ENCODE measurements around the gene GMCL2. TPM values are rescaled to one million over a fixed set of nuclear protein-coding genes. Genes with fewer than 3 reads are reported as not detected.

The GMCL2 gene
- total RNA-seq (2021; ENCODE audit: unreplicated experiment) (not detected), Bru-seq, nascent RNA (not detected), BruChase-seq, experiment 1, labeled RNA remaining after a 6-hour chase (not detected), BruChase-seq, experiment 2, labeled RNA remaining after a 2-hour chase (not detected)
- polyA plus RNA-seq (2012): not detected in 2 replicates
- long read RNA-seq: 0 reads

- no peaks in the 10 kb centered on the region for H3K9me2 ChIP-seq (ENCODE audit: insufficient read depth)
- no peaks in the 10 kb centered on the region for H3K4me1 ChIP-seq (ENCODE audit: control insufficient read depth in 1 of 2, insufficient read depth in 2 of 2, low read length in 2 of 2)
- POLR2A ChIA-PET: no interaction called here
- no peaks in the 10 kb centered on the region for H3K36me3 ChIP-seq (ENCODE audit: control insufficient read depth in 1 of 2, insufficient read depth in 2 of 2, low read length in 2 of 2)
- H4K20me1 ChIP-seq (ENCODE audit: insufficient read depth): no peaks in the 10 kb centered on the region
- no peaks in the 10 kb centered on the region for H3K79me2 ChIP-seq (ENCODE audit: insufficient read depth, low read length)
- intact Hi-C loops (cut with micrococcal nuclease): no loop called here
- CTCF ChIA-PET: interaction anchor here (0.9 kb wide), 1 partner anchor 10 kb away, joined by 3 read pairs; no protein-coding TSS in a partner anchor
- no peaks in the 10 kb centered on the region for H3K9me3 ChIP-seq (ENCODE audit: control insufficient read depth in 1 of 2, insufficient read depth in 1 of 2, low read depth in 1 of 2, low read length in 2 of 2)
- no peak within 1 kb of the TSS for H3K4me2 ChIP-seq (ENCODE audit: low read length)
- no peak within 1 kb of the TSS for H2AFZ ChIP-seq (ENCODE audit: low read depth, low read length, poor library complexity, severe bottlenecking)
- ATAC-seq (no peak), DNase-seq (ENCODE audit: low read depth, low spot score) (no peak)
- RAD21 ChIA-PET (ENCODE audit: low non-redundant PET in 1 of 2, low total read pairs in 2 of 2, uncharacterized antibody in 2 of 2, unreplicated experiment in 2 of 2): no interaction called here
- BruUV-seq (replicated peaks): no TSS peak
- no peak within 1 kb of the TSS for H3K27ac ChIP-seq (ENCODE audit: low read depth, low read length)
- TF ChIP-seq EZH2 (IDR thresholded peaks at IDR 0.05): no peak
- TF ChIP-seq CBX3 (IDR thresholded peaks at IDR 0.05; ENCODE audit: low read depth): no peak
- no peak for TF ChIP-seq SP1 (IDR thresholded peaks at IDR 0.05; ENCODE audit: low read depth)
- no peak for TF ChIP-seq ZFX (IDR thresholded peaks at IDR 0.05)
- no peak for TF ChIP-seq MAX (IDR thresholded peaks at IDR 0.05)
- no peak for TF ChIP-seq YY1 (IDR thresholded peaks at IDR 0.05; ENCODE audit: extremely low read depth, insufficient replicate concordance, low read depth, low read length)
- TF ChIP-seq CEBPB (IDR thresholded peaks at IDR 0.05; ENCODE audit: low read depth): no peak
- no peak for TF ChIP-seq ELF1 (IDR thresholded peaks at IDR 0.05; ENCODE audit: borderline replicate concordance, low read depth)
- no peak for TF ChIP-seq SRF (IDR thresholded peaks at IDR 0.05; ENCODE audit: low read depth)
- no peak for TF ChIP-seq ZNF274 (IDR thresholded peaks at IDR 0.05; ENCODE audit: low read depth, low read length)
- no peak within 1 kb of the TSS for H3K9ac ChIP-seq (ENCODE audit: low read length)
- H3K4me3 ChIP-seq (replicated peaks in 1 of 2; ENCODE audit: low read depth in 1 of 2, low read length in 2 of 2): no peak within 1 kb of the TSS
- H3K27me3 ChIP-seq (ENCODE audit: insufficient read depth, low read length): no peaks in the 10 kb centered on the region
Measured at GRCh38 chr5:178187014-178187413, at the start of gene GMCL2. Gene GMCL2, minus strand, starts transcription at chr5:178187371. Its CDS starts 72 bp downstream, at chr5:178187299.

- H3K4me2 ChIP-seq (ENCODE audit: low read length): no peak overlapping the region
- no peaks in the 10 kb centered on the region for H4K20me1 ChIP-seq (ENCODE audit: insufficient read depth)
- ChIA-PET POLR2A (no interaction called here), RAD21 (ENCODE audit: low non-redundant PET in 1 of 2, low total read pairs in 2 of 2, uncharacterized antibody in 2 of 2, unreplicated experiment in 2 of 2) (no interaction called here), CTCF (no interaction called here)
- no peak for ATAC-seq
- no TSS peak for BruUV-seq (replicated peaks)
- peaks cover 0 to 16% of the 10 kb centered on the region in 2 experiments; a peak in 3 of 4 replicates for H3K4me1 ChIP-seq (ENCODE audit: control insufficient read depth in 1 of 2, insufficient read depth in 2 of 2, low read length in 2 of 2)
- no peak overlapping the region for H3K4me3 ChIP-seq (replicated peaks in 1 of 2; ENCODE audit: low read depth in 1 of 2, low read length in 2 of 2)
- intact Hi-C loops (cut with micrococcal nuclease): loop anchor here (5.0 kb wide), 1 partner anchor 316 kb away; no protein-coding TSS in a partner anchor
- H3K36me3 ChIP-seq (ENCODE audit: control insufficient read depth in 1 of 2, insufficient read depth in 2 of 2, low read length in 2 of 2): no peaks in the 10 kb centered on the region
- no peak overlapping the region for H3K27ac ChIP-seq (ENCODE audit: low read depth, low read length)
- no peaks in the 10 kb centered on the region for H3K27me3 ChIP-seq (ENCODE audit: insufficient read depth, low read length)
- H3K9ac ChIP-seq (ENCODE audit: low read length): no peak overlapping the region
- no peaks in the 10 kb centered on the region for H3K9me3 ChIP-seq (ENCODE audit: control insufficient read depth in 1 of 2, insufficient read depth in 1 of 2, low read depth in 1 of 2, low read length in 2 of 2)
- no peak for TF ChIP-seq MAX (IDR thresholded peaks at IDR 0.05)
- TF ChIP-seq ZFX (IDR thresholded peaks at IDR 0.05): no peak
- no peak for DNase-seq (ENCODE audit: low read depth, low spot score)
- peaks cover 4% of the 10 kb centered on the region for H3K79me2 ChIP-seq (ENCODE audit: insufficient read depth, low read length)
- no peak overlapping the region for H2AFZ ChIP-seq (ENCODE audit: low read depth, low read length, poor library complexity, severe bottlenecking)
- H3K9me2 ChIP-seq (ENCODE audit: insufficient read depth): no peaks in the 10 kb centered on the region
Measured at GRCh38 chr5:178236679-178237078, 49.5 kb upstream of the GMCL2 start.
